Hematopoietic multipotent progenitor cell (in vitro differentiated cells): ENCODE results near the gene SLC25A21. TPM values are rescaled to one million over a fixed set of nuclear protein-coding genes. Genes with fewer than 3 reads are reported as not detected.

Experiments
- DNase-seq, 3 donors: peaks; one replicate each; pipeline ENCODE4 v3.0.0-alpha.2; 2011 to 2015; ENCODE audit warnings: low read depth in 2 of 3, low spot score in 2 of 3
- total RNA-seq: library from RNA; depleted of rRNA; stranded (reverse); fragments of >200 nt; gene quantifications from one replicate; pipeline ENCODE4 v1.2.3, GENCODE V29; 2012

SLC25A21 gene
- total RNA-seq, 1 donor = 0.54 TPM

GRCh38 chr14:37144729-37145363 lies 27.6 kb downstream of the SLC25A21 start:
- no peak for DNase-seq

GRCh38 chr14:37143475-37143874 lies 28.9 kb downstream of the SLC25A21 start:
- no peak for DNase-seq

GRCh38 chr14:37142835-37143401 lies 29.5 kb downstream of the SLC25A21 start:
- no peak for DNase-seq

GRCh38 chr14:37140176-37140575 lies 32.2 kb downstream of the SLC25A21 start:
- DNase-seq = no peak

- no peak for DNase-seq
Measured at GRCh38 chr14:37139710-37140109, 32.7 kb downstream of the SLC25A21 start.

GRCh38 chr14:37138898-37139297 lies 33.5 kb downstream of the SLC25A21 start:
- no peak for DNase-seq

- DNase-seq = no peak
Measured at GRCh38 chr14:37133284-37133913, 39.0 kb downstream of the SLC25A21 start.

GRCh38 chr14:37131205-37131604 lies 41.2 kb downstream of the SLC25A21 start:
- no peak for DNase-seq

GRCh38 chr14:37129047-37129446 lies 43.4 kb downstream of the SLC25A21 start:
- DNase-seq = no peak

- no peak for DNase-seq
Measured at GRCh38 chr14:37124614-37125013, 47.8 kb downstream of the SLC25A21 start.

GRCh38 chr14:37122919-37123639 lies 49.3 kb downstream of the SLC25A21 start:
- no peak for DNase-seq

GRCh38 chr14:37122288-37122687 lies 50.1 kb downstream of the SLC25A21 start:
- DNase-seq = no peak

- DNase-seq = no peak
Measured at GRCh38 chr14:37118673-37119366, 53.6 kb downstream of the SLC25A21 start.

- DNase-seq = no peak
Measured at GRCh38 chr14:37116933-37117849, 55.2 kb downstream of the SLC25A21 start.

GRCh38 chr14:37115406-37115805 lies 57.0 kb downstream of the SLC25A21 start:
- no peak for DNase-seq

GRCh38 chr14:37114559-37114958 lies 57.8 kb downstream of the SLC25A21 start:
- no peak for DNase-seq

GRCh38 chr14:37114002-37114401 lies 58.4 kb downstream of the SLC25A21 start:
- no peak for DNase-seq

GRCh38 chr14:37098132-37098531 lies 74.3 kb downstream of the SLC25A21 start:
- DNase-seq = no peak

GRCh38 chr14:37094502-37094901 lies 77.9 kb downstream of the SLC25A21 start:
- DNase-seq = no peak

- no peak for DNase-seq
Measured at GRCh38 chr14:37093364-37093763, 79.0 kb downstream of the SLC25A21 start.
